ENCODE measurements around the gene BRD4. TPM values are rescaled to one million over a fixed set of nuclear protein-coding genes. Genes with fewer than 3 reads are reported as not detected.

BRD4 gene
- total RNA-seq, 1 donor from 2014 or later, result 153 TPM

GRCh38 chr19:15305582-15306334, 26.6 kb downstream of the BRD4 start:
- TF ChIP-seq, protein P1, sequence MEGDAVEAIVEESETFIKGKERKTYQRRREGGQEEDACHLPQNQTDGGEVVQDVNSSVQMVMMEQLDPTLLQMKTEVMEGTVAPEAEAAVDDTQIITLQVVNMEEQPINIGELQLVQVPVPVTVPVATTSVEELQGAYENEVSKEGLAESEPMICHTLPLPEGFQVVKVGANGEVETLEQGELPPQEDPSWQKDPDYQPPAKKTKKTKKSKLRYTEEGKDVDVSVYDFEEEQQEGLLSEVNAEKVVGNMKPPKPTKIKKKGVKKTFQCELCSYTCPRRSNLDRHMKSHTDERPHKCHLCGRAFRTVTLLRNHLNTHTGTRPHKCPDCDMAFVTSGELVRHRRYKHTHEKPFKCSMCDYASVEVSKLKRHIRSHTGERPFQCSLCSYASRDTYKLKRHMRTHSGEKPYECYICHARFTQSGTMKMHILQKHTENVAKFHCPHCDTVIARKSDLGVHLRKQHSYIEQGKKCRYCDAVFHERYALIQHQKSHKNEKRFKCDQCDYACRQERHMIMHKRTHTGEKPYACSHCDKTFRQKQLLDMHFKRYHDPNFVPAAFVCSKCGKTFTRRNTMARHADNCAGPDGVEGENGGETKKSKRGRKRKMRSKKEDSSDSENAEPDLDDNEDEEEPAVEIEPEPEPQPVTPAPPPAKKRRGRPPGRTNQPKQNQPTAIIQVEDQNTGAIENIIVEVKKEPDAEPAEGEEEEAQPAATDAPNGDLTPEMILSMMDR (IDR thresholded peaks at IDR 0.05; ENCODE audit: unreplicated experiment), result no peak
- no peaks in the 10 kb centered on the region for H3K27me3 Mint-ChIP-seq (ENCODE audit: low read depth)
- peaks cover 24% of the 10 kb centered on the region for H3K36me3 Mint-ChIP-seq
- H3K27ac Mint-ChIP-seq, result no peak overlapping the region
- peaks cover 20% of the 10 kb centered on the region for H3K4me1 Mint-ChIP-seq
- H3K9me3 Mint-ChIP-seq, result peaks cover 8% of the 10 kb centered on the region
- no peak for DNase-seq (ENCODE audit: low spot score in 2 of 2, unreplicated experiment in 2 of 2)
- H3K4me3 Mint-ChIP-seq, result no peak overlapping the region

DNA sequence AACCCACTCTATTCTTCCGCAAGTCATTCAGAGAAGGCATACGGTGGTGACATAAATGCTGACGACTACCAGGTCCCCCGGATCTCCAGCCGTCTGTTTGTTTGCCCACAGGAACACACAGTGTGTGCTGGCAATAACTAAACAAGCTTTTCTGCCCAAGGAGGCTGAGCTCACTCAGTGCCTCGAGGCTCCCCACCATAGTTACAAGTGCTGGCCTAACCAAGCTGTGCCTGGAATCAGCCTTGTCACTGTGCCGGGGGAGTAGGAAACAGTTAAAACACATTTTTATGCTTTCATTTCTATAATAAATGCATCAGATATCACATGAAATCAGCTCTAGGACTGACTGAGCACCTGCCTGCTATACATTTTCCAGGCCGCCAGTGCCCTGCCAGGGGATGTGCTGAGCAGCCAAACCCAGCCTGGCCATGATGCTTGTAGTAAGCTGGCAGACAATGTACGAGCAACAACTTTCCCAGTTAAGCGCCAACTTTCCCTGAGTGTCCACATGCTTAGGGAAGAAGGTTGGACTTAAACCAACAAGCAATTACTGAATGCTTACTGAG, 28.1 kb downstream of the BRD4 start:
- TF ChIP-seq, protein P1 (IDR thresholded peaks at IDR 0.05; ENCODE audit: unreplicated experiment), result no peak
- peaks cover 22% of the 10 kb centered on the region for H3K4me1 Mint-ChIP-seq
- H3K36me3 Mint-ChIP-seq, result peaks cover 21% of the 10 kb centered on the region
- H3K9me3 Mint-ChIP-seq, result peaks cover 8% of the 10 kb centered on the region
- no peaks in the 10 kb centered on the region for H3K27me3 Mint-ChIP-seq (ENCODE audit: low read depth)
- peak overlapping the region; percentile 67 for H3K27ac Mint-ChIP-seq
- DNase-seq (ENCODE audit: low spot score in 2 of 2, unreplicated experiment in 2 of 2), result no peak
- H3K4me3 Mint-ChIP-seq, result no peak overlapping the region

DNA sequence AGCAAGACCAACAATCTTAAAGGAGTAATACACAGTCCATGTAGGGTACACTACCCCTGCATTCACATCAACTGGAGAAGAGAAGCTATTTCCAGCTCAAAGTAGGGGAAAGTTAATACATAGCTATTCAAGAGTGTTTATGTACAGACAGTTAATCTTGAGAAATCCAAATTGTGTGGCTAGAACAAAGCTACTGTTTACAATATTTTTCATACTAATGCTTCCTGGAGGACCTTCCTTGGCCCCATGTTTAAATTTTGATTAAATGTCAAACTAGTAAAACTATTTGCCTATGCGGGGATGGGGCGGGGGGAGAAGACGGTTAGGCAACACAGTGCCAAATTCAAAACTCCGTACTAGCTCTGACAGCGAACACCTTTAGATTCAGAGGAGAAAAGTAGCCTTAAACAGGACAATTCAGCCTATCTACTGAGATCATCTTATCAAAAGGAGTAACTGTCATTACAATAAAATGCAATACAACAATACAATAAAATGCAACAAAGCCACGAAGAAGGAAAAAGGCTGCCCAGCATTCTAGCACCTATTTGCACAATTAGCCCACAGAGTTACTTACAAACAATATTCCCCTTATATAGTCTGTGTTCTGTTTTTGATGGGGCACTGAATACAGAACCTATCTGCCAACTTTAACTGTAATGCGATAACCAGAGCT, 29.1 kb downstream of the BRD4 start:
- H3K4me3 Mint-ChIP-seq, result no peak overlapping the region
- H3K27ac Mint-ChIP-seq, result peak overlapping the region; percentile 51
- H3K9me3 Mint-ChIP-seq, result peaks cover 8% of the 10 kb centered on the region
- H3K27me3 Mint-ChIP-seq (ENCODE audit: low read depth), result no peaks in the 10 kb centered on the region
- peaks cover 21% of the 10 kb centered on the region for H3K36me3 Mint-ChIP-seq
- DNase-seq (ENCODE audit: low spot score in 2 of 2, unreplicated experiment in 2 of 2), result no peak
- H3K4me1 Mint-ChIP-seq, result peaks cover 30% of the 10 kb centered on the region
- TF ChIP-seq, protein P1 (IDR thresholded peaks at IDR 0.05; ENCODE audit: unreplicated experiment), result no peak

- Mint-ChIP-seq H3K4me1 (peaks cover 50% of the 10 kb centered on the region), H3K27ac (peak overlapping the region; percentile 27), H3K9me3 (peaks cover 3% of the 10 kb centered on the region), H3K4me3 (no peak overlapping the region), H3K36me3 (peaks cover 5% of the 10 kb centered on the region), H3K27me3 (ENCODE audit: low read depth) (no peaks in the 10 kb centered on the region)
- TF ChIP-seq, protein P1 (IDR thresholded peaks at IDR 0.05; ENCODE audit: unreplicated experiment), result no peak
- DNase-seq (ENCODE audit: low spot score in 2 of 2, unreplicated experiment in 2 of 2), result no peak
Observed at GRCh38 chr19:15300533-15301197, 31.7 kb downstream of the BRD4 start.

DNA sequence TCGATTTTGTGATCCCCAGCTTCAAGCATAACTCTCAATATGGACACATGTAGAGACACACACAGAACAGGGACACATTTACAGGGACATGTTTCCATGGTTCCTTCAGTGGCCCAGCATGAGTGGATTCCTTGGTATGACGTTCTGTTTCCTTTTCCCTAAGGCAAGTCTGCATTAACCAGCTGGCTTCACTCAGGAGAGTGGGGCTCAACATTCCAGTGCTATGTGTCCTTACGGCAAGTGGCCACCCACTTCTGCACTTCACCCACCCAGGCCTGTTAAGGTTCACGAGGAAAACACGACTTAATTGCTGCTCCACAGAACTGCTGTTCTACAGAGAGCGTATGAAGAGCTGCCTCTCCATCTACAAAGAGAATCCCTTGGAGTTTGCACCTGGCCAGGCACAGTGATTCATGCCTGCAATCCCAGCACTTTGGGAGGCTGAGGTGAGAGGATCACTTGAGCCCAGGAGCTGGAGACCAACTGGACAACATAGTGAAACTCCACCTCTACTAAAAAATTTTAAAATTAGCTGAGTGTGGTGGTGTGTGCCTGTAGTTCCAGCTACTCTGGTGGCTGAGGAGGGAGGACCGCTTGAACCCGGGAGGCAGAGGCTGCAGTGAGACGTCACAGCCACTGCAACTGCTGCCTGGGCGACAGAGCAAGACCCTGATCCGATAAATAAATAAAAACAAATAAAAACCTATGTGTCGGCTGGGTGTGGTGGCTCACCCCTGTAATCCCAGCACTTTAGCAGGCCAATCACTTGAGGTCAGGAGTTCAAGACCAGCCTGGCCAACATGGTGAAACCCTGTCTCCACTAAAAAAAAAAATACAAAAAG, 32.5 kb downstream of the BRD4 start:
- TF ChIP-seq, protein P1 (IDR thresholded peaks at IDR 0.05; ENCODE audit: unreplicated experiment), result no peak
- no peak overlapping the region for H3K4me3 Mint-ChIP-seq
- H3K4me1 Mint-ChIP-seq, result peaks cover 57% of the 10 kb centered on the region
- peaks cover 5% of the 10 kb centered on the region for H3K36me3 Mint-ChIP-seq
- DNase-seq (ENCODE audit: low spot score in 2 of 2, unreplicated experiment in 2 of 2), result no peak
- H3K27me3 Mint-ChIP-seq (ENCODE audit: low read depth), result no peaks in the 10 kb centered on the region
- H3K27ac Mint-ChIP-seq, result peak overlapping the region; percentile 80
- H3K9me3 Mint-ChIP-seq, result peaks cover 3% of the 10 kb centered on the region
